Fibroblast of the conjunctiva (primary cell): ENCODE data around the gene ZNHIT2.

Experiments used
- DNase-seq: peaks from one replicate; pipeline ENCODE4 v3.0.0-alpha.2; 2010; ENCODE audit warnings: low read depth

Gene ZNHIT2

GRCh38 chr11:65134240-65134951 lies 16.9 kb upstream of the ZNHIT2 start, which contains the start of gene SYVN1:
TSS of gene SYVN1 (minus strand) at chr11:65134519. CDS start at chr11:65133601, 918 bp downstream.
- DNase-seq: peak; percentile 57

GRCh38 chr11:65133724-65134123 lies 16.2 kb upstream of the ZNHIT2 start:
- peak; percentile 28 for DNase-seq

- DNase-seq: no peak
These were observed 15.6 kb upstream of the ZNHIT2 start for GRCh38 chr11:65132988-65133700.

- no peak for DNase-seq
These were observed 14.9 kb upstream of the ZNHIT2 start for GRCh38 chr11:65132238-65132987.

GRCh38 chr11:65131895-65132237 lies 14.4 kb upstream of the ZNHIT2 start:
- no peak for DNase-seq

GRCh38 chr11:65131417-65131776 lies 13.9 kb upstream of the ZNHIT2 start:
- no peak for DNase-seq

GRCh38 chr11:65130631-65131416 lies 13.3 kb upstream of the ZNHIT2 start:
- DNase-seq: no peak

- DNase-seq: no peak
These were observed 12.3 kb upstream of the ZNHIT2 start for GRCh38 chr11:65129649-65130441.

- DNase-seq: no peak
These were observed 11.0 kb upstream of the ZNHIT2 start for GRCh38 chr11:65128182-65129145.

- no peak for DNase-seq
These were observed 10.1 kb upstream of the ZNHIT2 start for GRCh38 chr11:65127473-65128181.

GRCh38 chr11:65126624-65127274 lies 9.2 kb upstream of the ZNHIT2 start:
- DNase-seq: no peak

GRCh38 chr11:65125197-65126056 lies 7.9 kb upstream of the ZNHIT2 start:
- DNase-seq: no peak

GRCh38 chr11:65124480-65125196 lies 7.1 kb upstream of the ZNHIT2 start:
- DNase-seq: no peak

GRCh38 chr11:65121865-65122696 lies 4.6 kb upstream of the ZNHIT2 start, which contains the start of the genes FAU and MRPL49:
TSS of gene FAU (minus strand) at chr11:65122134. CDS start at chr11:65121813, 321 bp downstream.
TSS of gene MRPL49 (plus strand) at chr11:65122321. CDS start at chr11:65122347, 26 bp downstream.
- DNase-seq: peak; percentile 94

- no peak for DNase-seq
These were observed 4.0 kb upstream of the ZNHIT2 start for GRCh38 chr11:65121447-65121864.

GRCh38 chr11:65120831-65121230 lies 3.3 kb upstream of the ZNHIT2 start:
- DNase-seq: no peak
